ENCODE results near the gene CORO6. TPM values are rescaled to one million over a fixed set of nuclear protein-coding genes. Genes with fewer than 3 reads are reported as not detected.
"Not testable (repeated sequence)": the region's sequence is repeated elsewhere in the genome, so short reads cannot be mapped to it uniquely, and the experiment has no call there.

Gene CORO6
- polyA plus RNA-seq (ENCODE audit: insufficient read length in 4 of 4) = 1 to 10 TPM; 1.8 to 3.5 (median 3.1) TPM

GRCh38 chr17:29622337-29623282, at the start of gene CORO6:
CORO6 (minus strand) TSS chr17:29622912; CDS start chr17:29621421, 1,491 bp downstream.
- peak in 1 of 4 donors; percentile 54 for DNase-seq (ENCODE audit: low read depth in 4 of 4, low spot score in 3 of 4)

GRCh38 chr17:29671661-29672060, 48.9 kb upstream of the CORO6 start:
- no peak for DNase-seq (ENCODE audit: low read depth in 4 of 4, low spot score in 3 of 4)

- no peak for DNase-seq (ENCODE audit: low read depth in 4 of 4, low spot score in 3 of 4)
Observed at GRCh38 chr17:29669266-29669665, 46.6 kb upstream of the CORO6 start.

- DNase-seq (ENCODE audit: low read depth in 4 of 4, low spot score in 3 of 4) = no peak
Observed at GRCh38 chr17:29667969-29668368, 45.3 kb upstream of the CORO6 start.

- no peak for DNase-seq (ENCODE audit: low read depth in 4 of 4, low spot score in 3 of 4)
Observed at GRCh38 chr17:29665481-29665810, 42.7 kb upstream of the CORO6 start.

- DNase-seq (ENCODE audit: low read depth in 4 of 4, low spot score in 3 of 4) = no peak
Observed at GRCh38 chr17:29664743-29665480, 42.2 kb upstream of the CORO6 start.

- no peak for DNase-seq (ENCODE audit: low read depth in 4 of 4, low spot score in 3 of 4)
Observed at GRCh38 chr17:29663155-29663554, 40.4 kb upstream of the CORO6 start.

GRCh38 chr17:29661213-29661612, 38.5 kb upstream of the CORO6 start:
- no peak for DNase-seq (ENCODE audit: low read depth in 4 of 4, low spot score in 3 of 4)

GRCh38 chr17:29659155-29659554, 36.4 kb upstream of the CORO6 start:
- DNase-seq (ENCODE audit: low read depth in 4 of 4, low spot score in 3 of 4) = no peak

GRCh38 chr17:29655323-29655722, 32.6 kb upstream of the CORO6 start:
- no peak for DNase-seq (ENCODE audit: low read depth in 4 of 4, low spot score in 3 of 4)

- DNase-seq (ENCODE audit: low read depth in 4 of 4, low spot score in 3 of 4) = no peak
Observed at GRCh38 chr17:29653995-29654714, 31.4 kb upstream of the CORO6 start.

- no peak for DNase-seq (ENCODE audit: low read depth in 4 of 4, low spot score in 3 of 4)
Observed at GRCh38 chr17:29652976-29653375, 30.3 kb upstream of the CORO6 start.

- DNase-seq (ENCODE audit: low read depth in 4 of 4, low spot score in 3 of 4) = not testable (repeated sequence)
Observed at GRCh38 chr17:29651913-29652312, 29.2 kb upstream of the CORO6 start.

GRCh38 chr17:29650396-29650795, 27.7 kb upstream of the CORO6 start:
- DNase-seq (ENCODE audit: low read depth in 4 of 4, low spot score in 3 of 4) = no peak

GRCh38 chr17:29649359-29649758, 26.6 kb upstream of the CORO6 start:
- no peak for DNase-seq (ENCODE audit: low read depth in 4 of 4, low spot score in 3 of 4)

- DNase-seq (ENCODE audit: low read depth in 4 of 4, low spot score in 3 of 4) = no peak
Observed at GRCh38 chr17:29648005-29648404, 25.3 kb upstream of the CORO6 start.

- no peak for DNase-seq (ENCODE audit: low read depth in 4 of 4, low spot score in 3 of 4)
Observed at GRCh38 chr17:29645515-29646051, 22.9 kb upstream of the CORO6 start.

- no peak for DNase-seq (ENCODE audit: low read depth in 4 of 4, low spot score in 3 of 4)
Observed at GRCh38 chr17:29643817-29644160, 21.1 kb upstream of the CORO6 start.

- peak in 2 of 4 donors; percentile 66 to 73 for DNase-seq (ENCODE audit: low read depth in 4 of 4, low spot score in 3 of 4)
Observed at GRCh38 chr17:29642171-29642611, 19.5 kb upstream of the CORO6 start.

GRCh38 chr17:29640981-29641642, 18.4 kb upstream of the CORO6 start:
- no peak for DNase-seq (ENCODE audit: low read depth in 4 of 4, low spot score in 3 of 4)
